H1 (cell line): Measurements from ENCODE around the gene B9D1.

Source experiments
- CEBPB ChIP-seq: IDR thresholded peaks from 2 replicates; pipeline ENCODE4 v1.6.1; 2012; ENCODE audit warnings: low read depth, low read length
- CHD1 ChIP-seq: IDR thresholded peaks from 2 replicates; pipeline ENCODE4 v1.6.1; 2012; ENCODE audit warnings: low read depth, low read length, improper control_type of control experiment
- CTBP2 ChIP-seq: IDR thresholded peaks from 2 replicates; pipeline ENCODE4 v1.7.0; 2011; ENCODE audit warnings: borderline replicate concordance, mild to moderate bottlenecking, moderate library complexity, mixed read lengths, low read length; ENCODE audit not compliant: insufficient read depth, insufficient read length
- CTCF ChIP-seq, 3 experiments: IDR thresholded peaks; 1 replicate in 2 of 3; 2 replicates in 1 of 3; pipeline versions ENCODE4 v1.5.1 to v1.6.1; 2011; ENCODE audit warnings: low read length in 3 of 3, mild to moderate bottlenecking in 3 of 3, inconsistent platforms in 2 of 3, low read depth in 1 of 3, moderate library complexity in 1 of 3; ENCODE audit not compliant: insufficient read depth in 1 of 3; ENCODE audit errors: control extremely low read depth in 1 of 3
- EP300 ChIP-seq, 2 experiments: IDR thresholded peaks; 1 replicate in 1 of 2; 2 replicates in 1 of 2; pipeline ENCODE4 v1.6.1; 2011 to 2012; ENCODE audit warnings: low read depth in 2 of 2, low read length in 2 of 2, mild to moderate bottlenecking in 2 of 2, borderline replicate concordance in 1 of 2, inconsistent platforms in 1 of 2, moderate library complexity in 1 of 2
- EZH2 ChIP-seq: fragments of 200-600 bp; sonication (generic); IDR thresholded peaks from 2 replicates; pipeline ENCODE4 v1.7.1; 2012; ENCODE audit warnings: low read depth, mild to moderate bottlenecking, moderate library complexity, low read length, inconsistent platforms; ENCODE audit not compliant: severe bottlenecking
- GABPA ChIP-seq: IDR thresholded peaks from 2 replicates; pipeline ENCODE4 v1.6.1; 2011; ENCODE audit warnings: mild to moderate bottlenecking, low read length, moderate library complexity, borderline replicate concordance; ENCODE audit not compliant: insufficient read depth
- GTF2F1 ChIP-seq: IDR thresholded peaks from 2 replicates; pipeline ENCODE4 v1.6.1; 2012; ENCODE audit warnings: low read depth, low read length, improper control_type of control experiment, borderline replicate concordance
- KDM5A ChIP-seq: fragments of 200-600 bp; IDR thresholded peaks from 2 replicates; pipeline ENCODE4 v1.7.1; 2012; ENCODE audit warnings: mild to moderate bottlenecking, low read length, inconsistent platforms, mixed read lengths
- MAFK ChIP-seq: IDR thresholded peaks from 2 replicates; pipeline ENCODE4 v1.6.1; 2012; ENCODE audit warnings: low read depth, mild to moderate bottlenecking, improper control_type of control experiment, low read length
- NRF1 ChIP-seq: IDR thresholded peaks from 2 replicates; pipeline ENCODE4 v1.6.1; 2011; ENCODE audit warnings: mild to moderate bottlenecking, low read depth, low read length, improper control_type of control experiment
- POLR2A ChIP-seq, 2 experiments: IDR thresholded peaks; 1 replicate in 1 of 2; 2 replicates in 1 of 2; pipeline ENCODE4 v1.6.1; 2011; ENCODE audit warnings: low read depth in 2 of 2, low read length in 2 of 2, mild to moderate bottlenecking in 2 of 2; ENCODE audit errors: control extremely low read depth in 1 of 2
- TBP ChIP-seq: IDR thresholded peaks from 2 replicates; pipeline ENCODE4 v1.6.1; 2011; ENCODE audit warnings: low read depth, low read length, improper control_type of control experiment

- TF ChIP-seq NRF1 (no peak), CTCF (IDR thresholded peaks at IDR 0.05; ENCODE audit: control extremely low read depth in 1 of 3, insufficient read depth in 1 of 3, low read depth in 1 of 3, low read length in 3 of 3) (no peak), GABPA (no peak), POLR2A (IDR thresholded peaks at IDR 0.05; ENCODE audit: control extremely low read depth in 1 of 2, low read depth in 2 of 2, low read length in 2 of 2) (no peak), KDM5A (no peak), MAFK (no peak), TBP (no peak), CHD1 (no peak), EZH2 (no peak), EP300 (IDR thresholded peaks at IDR 0.05; ENCODE audit: borderline replicate concordance in 1 of 2, low read depth in 2 of 2, low read length in 2 of 2) (no peak), CEBPB (no peak), CTBP2 (no peak), GTF2F1 (no peak)
Observed at GRCh38 chr17:19363460-19364035, 1.0 kb upstream of the B9D1 start.
